NB4 (cell line): ENCODE data around the gene PRSS38.

Experiments used
- CTCF ChIP-seq: IDR thresholded peaks from one replicate; pipeline ENCODE4 v1.5.1; 2012; ENCODE audit warnings: low read depth, low read length
- MAX ChIP-seq: IDR thresholded peaks from 2 replicates; pipeline ENCODE4 v1.6.1; 2011; ENCODE audit warnings: low read depth, low read length
- MYC ChIP-seq: IDR thresholded peaks from 2 replicates; pipeline ENCODE4 v1.6.1; 2011; ENCODE audit warnings: low read depth, low read length
- POLR2A ChIP-seq: IDR thresholded peaks from 2 replicates; pipeline ENCODE4 v1.6.1; 2011; ENCODE audit warnings: mild to moderate bottlenecking; ENCODE audit not compliant: insufficient read length; ENCODE audit errors: extremely low read depth

- no peak for TF ChIP-seq POLR2A
- no peak for TF ChIP-seq CTCF
- TF ChIP-seq MYC: no peak
- no peak for TF ChIP-seq MAX
Observed at GRCh38 chr1:227889863-227890405, 74.5 kb downstream of the PRSS38 start.
